ENCODE results near the gene ATP8A2. TPM values are rescaled to one million over a fixed set of nuclear protein-coding genes. Genes with fewer than 3 reads are reported as not detected.

ATP8A2 gene
- total and polyA plus RNA-seq, 11 donors, result 0.01 to 0.29 (median 0.05) TPM; not detected in 2

GRCh38 chr13:25365720-25366235, 6.0 kb upstream of the ATP8A2 start:
- peaks cover 0 to 2% (median 0%) of the 10 kb centered on the region in 12 donors for H3K9me3 ChIP-seq
- intact Hi-C loops (cut with DNase I), result no loop called here
- no peak overlapping the region for H3K4me3 ChIP-seq
- no peaks in the 10 kb centered on the region for H3K4me1 ChIP-seq
- TF ChIP-seq CTCF (IDR thresholded peaks at IDR 0.05) (no peak), POLR2A (IDR thresholded peaks at IDR 0.05) (no peak)
- peaks cover 0 to 26% (median 5%) of the 10 kb centered on the region in 9 donors for H3K27me3 ChIP-seq
- no peaks in the 10 kb centered on the region for H3K36me3 ChIP-seq
- ATAC-seq (no peak), DNase-seq (peak in 1 of 5 donors; percentile 24)
- H3K27ac ChIP-seq, result no peak overlapping the region
- WGBS, 4 donors, result 92 to 97% (median 93%) methylated on average over 32 of the region's 32 CpGs

GRCh38 chr13:25371158-25371874, 458 bp upstream of the ATP8A2 start:
- whole genome bisulfite sequencing, 4 donors, result 42 to 59% (median 44%) methylated on average over 17 to 20 of the region's 20 CpGs
- Histone ChIP-seq H3K36me3 (no peaks in the 10 kb centered on the region), H3K4me1 (peaks cover 0 to 13% (median 0%) of the 10 kb centered on the region in 12 donors), H3K27me3 (peaks cover 17 to 72% (median 50%) of the 10 kb centered on the region in 9 donors), H3K9me3 (no peaks in the 10 kb centered on the region), H3K4me3 (peak overlapping the region in 2 of 12 donors; percentile 30 to 43), H3K27ac (no peak overlapping the region)
- DNase-seq (no peak), ATAC-seq (no peak)
- TF ChIP-seq CTCF (IDR thresholded peaks at IDR 0.05), result no peak
- TF ChIP-seq POLR2A (IDR thresholded peaks at IDR 0.05), result no peak
- intact Hi-C loops (cut with DNase I), result loop anchor here in 3 of 10 donors (10.0 kb wide), 1 partner anchor 137 kb away; no protein-coding TSS in a partner anchor

GRCh38 chr13:25372284-25373081, 709 bp downstream of the ATP8A2 start:
- no peak overlapping the region for H3K27ac ChIP-seq
- H3K4me3 ChIP-seq, result peak overlapping the region in 9 of 12 donors; percentile 20 to 43 (median 30)
- DNase-seq (no peak), ATAC-seq (no peak)
- intact Hi-C loops (cut with DNase I), result loop anchor here in 3 of 10 donors (10.0 kb wide), 1 partner anchor 138 kb away; no protein-coding TSS in a partner anchor
- TF ChIP-seq POLR2A (IDR thresholded peaks at IDR 0.05) (no peak), CTCF (IDR thresholded peaks at IDR 0.05) (no peak)
- no peaks in the 10 kb centered on the region for H3K9me3 ChIP-seq
- peaks cover 17 to 72% (median 50%) of the 10 kb centered on the region in 9 donors for H3K27me3 ChIP-seq
- peaks cover 0 to 13% (median 0%) of the 10 kb centered on the region in 12 donors for H3K4me1 ChIP-seq
- WGBS, 4 donors, result 13 to 40% (median 23%) methylated on average over 24 to 82 of the region's 82 CpGs
- no peaks in the 10 kb centered on the region for H3K36me3 ChIP-seq

Measured in heart left ventricle (tissue), 16 donors.